HG02571 (cell line): ENCODE data around the gene STAT1.

Experiments used
- ATAC-seq: cut with Tn5 transposase; IDR thresholded peaks from one replicate; pipeline ENCODE4 v1.9.1; 2021; ENCODE audit warnings: mild to moderate bottlenecking, moderate library complexity; ENCODE audit not compliant: unreplicated experiment

The STAT1 gene

GRCh38 chr2:190986221-190986953 is 27.6 kb downstream of the STAT1 start:
- no peak for ATAC-seq

DNA sequence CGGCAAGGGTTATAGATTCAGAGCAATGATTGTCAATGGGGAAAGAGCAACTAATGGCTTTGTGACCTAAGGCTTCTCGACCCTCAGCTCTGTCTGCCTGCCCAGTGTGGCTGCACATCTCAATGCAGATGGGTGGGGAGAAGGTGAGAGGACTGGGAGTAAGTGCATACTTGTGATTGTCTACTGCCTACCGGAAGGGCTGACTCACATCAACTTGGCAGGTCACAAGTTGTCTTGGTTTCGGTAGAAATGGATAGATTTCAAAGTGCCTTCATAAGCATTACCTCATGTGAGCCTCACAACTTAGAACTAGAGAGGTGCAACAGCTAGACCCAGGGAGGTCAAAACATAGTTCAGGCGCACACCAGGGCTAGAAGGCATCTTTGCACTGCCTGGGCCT is 29.4 kb downstream of the STAT1 start:
- no peak for ATAC-seq

- ATAC-seq, result no peak
These were observed 31.5 kb downstream of the STAT1 start for GRCh38 chr2:190982262-190983034.

DNA sequence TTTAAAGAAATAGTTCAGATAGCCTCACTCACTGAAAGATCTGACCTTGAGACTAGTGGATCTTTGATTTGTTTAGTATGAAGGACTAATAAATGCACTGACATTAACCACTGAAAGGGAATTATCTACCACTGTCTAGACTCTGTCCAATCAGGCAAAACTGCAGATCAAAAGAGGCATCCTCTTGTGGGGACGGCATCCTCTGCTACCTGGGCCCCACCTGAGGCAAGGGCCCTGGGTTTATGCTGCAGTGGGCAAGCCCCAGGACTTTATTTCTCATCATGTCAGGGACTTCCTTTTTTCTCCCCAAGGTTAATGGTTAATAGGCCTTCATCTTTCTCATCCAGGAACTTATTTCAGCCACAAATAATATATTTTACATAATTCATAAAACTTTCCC is 32.2 kb downstream of the STAT1 start:
- no peak for ATAC-seq

- ATAC-seq, result no peak
These were observed 32.6 kb downstream of the STAT1 start for GRCh38 chr2:190981333-190981732.

GRCh38 chr2:190980630-190981209 is 33.3 kb downstream of the STAT1 start:
- no peak for ATAC-seq

- no peak for ATAC-seq
These were observed 33.9 kb downstream of the STAT1 start for GRCh38 chr2:190979906-190980629.

GRCh38 chr2:190978389-190979053 is 35.5 kb downstream of the STAT1 start:
- ATAC-seq, result no peak

DNA sequence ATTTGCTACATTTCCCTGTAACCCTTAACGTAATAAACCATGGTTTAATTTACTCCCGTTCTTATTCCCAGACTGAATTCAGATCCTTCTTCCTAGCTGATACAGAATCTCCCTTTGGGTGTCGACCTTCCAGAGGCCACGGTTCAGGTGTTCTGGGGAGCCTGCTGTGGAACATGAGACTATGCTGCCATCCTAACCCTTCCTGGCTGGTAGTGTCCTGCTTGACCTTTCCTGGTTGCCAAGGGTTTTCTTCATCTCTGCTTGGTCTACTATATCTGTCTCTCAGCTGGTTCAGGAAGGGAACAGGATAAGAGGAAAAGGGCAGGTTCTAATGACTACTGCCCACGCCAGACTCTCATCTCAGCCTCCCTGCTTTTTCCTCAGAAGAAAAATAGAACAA is 36.5 kb downstream of the STAT1 start:
- ATAC-seq, result no peak

DNA sequence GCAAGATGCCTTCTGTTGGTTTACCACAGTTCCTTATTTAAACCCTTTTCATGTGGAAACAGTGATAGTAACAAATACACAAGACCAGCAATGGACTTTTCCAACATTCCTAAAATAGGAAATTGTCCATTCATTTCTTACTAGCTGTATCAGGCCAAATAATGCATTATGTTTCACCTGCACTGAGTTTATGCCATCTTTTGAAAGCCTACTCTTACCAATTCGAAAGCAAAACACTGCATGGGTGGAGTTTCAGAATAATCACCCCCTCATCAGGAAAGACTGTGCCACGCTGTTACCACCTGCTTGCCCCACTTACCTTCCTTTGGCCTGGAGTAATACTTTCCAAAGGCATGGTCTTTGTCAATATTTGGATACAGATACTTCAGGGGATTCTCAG is 37.5 kb downstream of the STAT1 start:
- ATAC-seq, result no peak

- ATAC-seq, result no peak
These were observed 39.2 kb downstream of the STAT1 start for GRCh38 chr2:190974629-190975361.

GRCh38 chr2:190973726-190974628 is 40.0 kb downstream of the STAT1 start:
- no peak for ATAC-seq

DNA sequence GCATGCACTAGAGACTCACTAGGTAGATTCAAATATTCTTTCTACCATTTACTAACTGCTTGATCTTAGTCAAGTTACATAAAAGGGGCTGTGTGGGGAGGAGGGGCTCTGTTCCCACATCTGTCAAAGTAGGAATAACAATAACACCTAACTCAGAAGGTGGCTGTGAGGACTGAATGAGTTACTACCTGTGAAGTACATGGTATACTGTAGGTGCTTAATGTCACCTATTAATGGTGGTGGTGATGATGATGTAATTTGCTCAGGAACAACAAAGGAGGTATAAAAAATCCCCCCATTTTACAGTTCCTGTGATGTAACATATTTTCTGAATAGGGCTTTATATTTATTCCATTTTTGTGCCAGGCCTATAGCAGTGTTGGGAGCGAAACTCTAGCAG is 40.7 kb downstream of the STAT1 start:
- no peak for ATAC-seq

DNA sequence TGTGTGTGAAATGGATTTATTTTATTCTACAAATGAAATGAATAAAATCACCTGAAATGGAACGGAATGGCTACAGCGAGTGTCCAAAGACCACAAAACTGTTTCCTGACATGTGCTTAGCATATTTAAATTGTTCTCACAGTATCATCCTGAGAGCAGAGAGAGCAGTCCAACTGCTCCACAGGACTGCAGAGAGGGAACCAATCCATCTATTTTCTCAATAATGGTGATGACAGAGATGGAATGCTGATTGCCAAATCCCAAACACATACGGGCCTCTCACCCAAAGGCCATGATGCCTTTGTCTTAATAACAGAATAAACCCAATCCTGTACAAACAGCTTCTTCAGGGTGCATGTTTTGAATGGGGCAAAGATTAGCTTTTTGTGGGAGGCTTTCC is 41.1 kb downstream of the STAT1 start:
- ATAC-seq, result no peak

GRCh38 chr2:190972213-190972612 is 41.8 kb downstream of the STAT1 start:
- ATAC-seq, result no peak

- no peak for ATAC-seq
These were observed 43.0 kb downstream of the STAT1 start for GRCh38 chr2:190970873-190971506.

GRCh38 chr2:190970160-190970559 is 43.8 kb downstream of the STAT1 start:
- no peak for ATAC-seq

GRCh38 chr2:190968522-190968921 is 45.4 kb downstream of the STAT1 start:
- no peak for ATAC-seq
